T-helper 9 cell (primary cell): Measurements from ENCODE around the gene CHD5.
A peak's percentile ranks its signal among the peaks of the same experiment; 100 is the strongest.

Source experiments
- DNase-seq: peaks from one replicate; pipeline ENCODE4 v3.0.0-alpha.2; 2020

The CHD5 gene

DNA sequence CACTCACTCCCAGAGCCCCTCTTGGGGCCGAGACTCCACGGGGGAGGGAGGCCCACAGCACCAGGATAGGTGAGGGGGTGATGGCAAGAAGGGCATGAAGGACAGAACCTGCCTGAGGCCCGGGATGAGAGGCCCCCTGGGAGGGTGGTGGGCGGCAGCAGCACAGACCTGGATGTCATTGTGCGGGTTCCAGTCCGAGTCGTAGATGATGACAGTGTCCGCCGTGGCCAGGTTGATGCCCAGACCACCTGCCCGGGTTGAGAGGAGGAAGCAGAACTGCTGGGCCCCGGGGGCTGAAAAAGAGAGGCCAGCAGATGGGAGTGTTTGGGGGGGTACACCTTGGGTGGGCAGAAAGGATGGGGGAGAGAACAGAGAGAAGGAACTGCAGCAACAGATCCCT is 50.1 kb downstream of the CHD5 start:
- no peak for DNase-seq

DNA sequence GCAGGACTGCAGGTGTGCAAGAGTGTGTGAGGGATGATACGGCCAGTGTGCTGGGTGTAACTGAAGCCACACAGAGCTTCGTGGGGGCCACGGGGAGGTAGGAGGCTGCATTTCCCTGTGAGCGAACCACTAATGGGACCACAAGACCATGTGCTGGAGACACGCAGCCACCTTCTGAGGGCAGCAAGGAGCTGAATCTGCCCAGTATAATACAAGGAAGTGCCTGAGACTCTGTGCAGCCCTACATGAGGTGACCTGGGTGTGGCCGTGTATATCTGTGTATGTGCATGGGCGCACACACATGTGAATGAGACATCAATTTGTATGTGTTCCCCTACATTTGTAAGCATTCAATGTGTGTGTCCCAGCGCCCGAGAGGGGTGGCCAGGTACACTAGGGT is 50.8 kb downstream of the CHD5 start:
- DNase-seq = no peak

DNA sequence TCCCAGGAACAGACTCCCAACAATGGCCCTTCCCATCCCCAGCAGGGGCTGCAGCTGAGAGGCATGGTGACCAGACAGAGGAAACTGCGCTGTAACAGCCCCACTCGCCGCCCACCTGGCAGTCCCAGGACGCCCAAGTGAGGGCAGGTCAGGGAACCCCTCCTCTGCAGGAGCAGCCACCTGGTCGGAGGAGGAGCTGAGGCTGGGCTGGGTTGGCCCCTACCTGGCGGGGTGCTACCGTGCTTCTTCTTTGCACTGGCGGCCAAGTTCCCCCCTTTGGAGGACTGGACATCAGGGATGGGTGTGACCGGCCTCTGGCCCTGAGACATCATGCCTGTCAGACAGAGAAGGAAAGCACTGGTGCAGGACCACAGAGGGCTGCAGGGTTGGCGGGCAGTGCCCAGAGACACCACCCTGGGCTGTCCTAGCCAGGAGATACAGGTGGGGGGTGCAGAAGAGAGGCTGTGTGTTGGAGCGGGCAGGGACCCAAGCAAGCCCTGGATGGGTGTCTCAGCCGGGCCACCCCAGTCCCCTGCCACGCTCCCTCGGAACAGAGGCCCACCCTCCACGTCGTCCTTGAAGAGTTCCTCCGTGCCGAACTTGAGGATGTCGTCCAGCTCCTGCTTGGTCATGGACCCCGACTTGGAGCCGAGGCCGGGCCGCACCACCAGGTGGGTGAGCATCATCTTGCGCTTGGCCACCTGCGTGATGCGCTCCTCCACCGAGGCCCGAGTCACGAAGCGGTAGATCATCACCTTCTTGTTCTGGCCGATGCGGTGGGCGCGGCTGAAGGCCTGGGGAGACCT is 51.6 kb downstream of the CHD5 start:
- DNase-seq = no peak

DNA sequence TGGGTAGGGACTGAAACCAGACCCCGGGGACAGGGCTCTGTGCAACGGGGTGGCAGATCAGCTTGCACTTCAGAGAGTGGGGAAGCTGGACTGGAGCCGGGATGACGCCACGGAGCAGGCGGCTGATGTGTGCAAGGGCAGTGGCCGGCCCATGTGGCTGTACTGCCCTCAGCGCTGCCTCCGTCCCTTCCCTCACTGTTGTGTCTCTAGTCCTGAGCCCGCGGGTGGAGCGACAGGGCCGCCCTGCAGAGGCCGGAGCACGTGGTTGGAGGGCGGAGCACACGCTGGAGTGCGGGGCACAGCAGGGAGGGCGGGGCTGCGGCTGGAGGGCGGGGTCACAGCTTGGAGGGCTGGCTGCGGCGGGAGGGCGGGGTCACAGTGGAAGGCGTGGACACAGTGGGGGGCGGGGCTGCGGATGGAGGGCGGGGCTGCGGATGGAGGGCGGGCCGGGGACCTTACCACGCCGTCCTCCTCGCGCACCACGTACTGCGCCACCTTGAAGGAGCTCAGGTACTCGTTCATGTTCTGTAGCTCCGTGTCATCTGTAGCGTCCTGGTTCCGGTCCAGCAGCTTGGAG is 52.4 kb downstream of the CHD5 start:
- peak; percentile 77 for DNase-seq

GRCh38 chr1:6126521-6127067 is 53.5 kb downstream of the CHD5 start:
- DNase-seq = no peak

DNA sequence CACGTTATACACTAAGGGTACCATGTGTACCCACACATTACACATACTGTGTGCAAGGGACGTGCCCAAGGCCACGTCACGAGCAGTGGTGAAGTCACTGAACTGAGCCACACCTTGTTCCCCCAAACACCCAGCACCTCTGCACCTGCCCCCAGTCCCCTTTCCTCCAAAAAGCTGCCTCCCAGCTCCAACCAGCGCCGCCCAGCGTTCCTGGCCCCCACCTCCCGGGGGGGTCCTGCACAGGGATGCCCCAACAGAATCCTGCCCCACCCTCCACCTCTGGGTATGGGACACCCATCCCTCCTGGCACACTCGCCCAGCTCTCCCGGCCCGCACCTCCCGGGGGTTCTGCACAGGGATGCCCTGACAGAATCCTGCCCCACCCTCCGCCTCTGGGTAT is 54.1 kb downstream of the CHD5 start:
- DNase-seq = no peak

GRCh38 chr1:6125366-6125765 is 54.8 kb downstream of the CHD5 start:
- DNase-seq = no peak

DNA sequence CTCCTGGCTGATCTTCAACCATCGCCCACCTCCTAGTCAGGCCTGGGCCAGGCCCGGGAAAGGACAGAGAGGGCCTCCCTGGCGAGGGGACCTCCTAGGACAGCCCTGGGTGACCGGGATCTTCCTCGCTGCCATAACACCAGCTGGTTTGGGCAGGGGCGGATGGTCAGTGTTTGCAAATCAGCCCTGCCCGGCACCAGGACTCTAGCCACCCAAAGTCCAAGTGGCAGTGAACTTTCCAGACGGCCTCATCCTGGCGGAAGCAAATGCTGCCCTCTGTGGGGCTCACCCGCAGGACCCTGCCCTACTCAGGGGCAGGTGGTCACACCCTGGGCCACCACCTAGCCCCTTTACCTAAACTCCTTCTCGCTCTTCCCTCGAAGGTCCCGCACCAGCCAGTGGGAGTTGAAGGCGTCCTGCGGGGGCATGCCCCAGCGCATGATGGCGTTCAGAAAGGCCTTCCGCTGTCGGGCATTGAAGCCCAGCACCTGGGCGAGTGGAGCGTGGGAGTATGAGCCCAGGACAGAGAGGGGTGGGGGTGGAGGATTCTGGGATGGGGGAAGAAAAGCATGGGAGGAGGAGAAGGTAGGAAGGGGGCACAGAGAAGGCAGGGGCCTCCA is 55.3 kb downstream of the CHD5 start:
- no peak for DNase-seq

- DNase-seq = no peak
Measured at GRCh38 chr1:6124341-6124740, 55.8 kb downstream of the CHD5 start.

DNA sequence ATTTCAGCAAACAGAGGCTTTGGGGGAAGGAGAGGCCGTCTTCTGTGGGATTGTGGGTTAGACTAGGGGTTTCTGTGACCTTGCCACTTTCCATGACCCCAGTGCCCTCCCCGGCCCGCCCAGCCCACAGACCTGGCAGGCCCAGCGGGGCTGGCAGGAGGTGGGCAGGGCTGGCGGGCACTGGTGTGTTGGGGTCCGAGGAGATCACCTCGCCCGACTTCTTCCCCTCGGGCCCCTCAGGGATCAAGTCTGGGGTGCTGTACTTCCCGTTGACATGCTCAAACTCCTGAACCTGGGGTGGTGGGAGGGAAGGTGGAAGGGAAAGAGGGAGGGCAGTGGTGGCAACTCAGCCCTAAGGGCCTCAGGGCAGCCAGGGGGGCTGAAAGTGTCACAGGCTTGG is 56.3 kb downstream of the CHD5 start:
- DNase-seq = no peak

DNA sequence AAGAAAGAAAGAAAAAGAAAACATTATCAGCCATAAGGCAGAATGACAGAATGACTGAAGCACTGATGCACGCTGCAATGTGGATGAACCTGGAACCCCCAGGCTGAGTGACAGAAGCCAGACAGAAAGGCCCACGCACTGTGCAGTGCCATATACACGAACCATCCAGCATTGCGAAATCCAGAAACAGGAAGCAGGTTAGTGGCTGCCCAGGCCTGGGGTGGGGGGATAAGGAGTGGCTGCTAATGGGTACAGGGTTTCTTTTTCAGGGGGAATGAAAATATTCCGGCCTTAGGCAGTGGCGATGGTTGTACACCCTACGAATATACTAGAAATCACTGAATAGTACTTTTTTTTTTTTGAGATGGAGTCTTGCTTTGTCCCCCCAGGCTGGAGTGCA is 57.0 kb downstream of the CHD5 start:
- DNase-seq = no peak

- no peak for DNase-seq
Measured at GRCh38 chr1:6121651-6122370, 58.3 kb downstream of the CHD5 start.

GRCh38 chr1:6121021-6121421 is 59.1 kb downstream of the CHD5 start:
- DNase-seq = no peak

DNA sequence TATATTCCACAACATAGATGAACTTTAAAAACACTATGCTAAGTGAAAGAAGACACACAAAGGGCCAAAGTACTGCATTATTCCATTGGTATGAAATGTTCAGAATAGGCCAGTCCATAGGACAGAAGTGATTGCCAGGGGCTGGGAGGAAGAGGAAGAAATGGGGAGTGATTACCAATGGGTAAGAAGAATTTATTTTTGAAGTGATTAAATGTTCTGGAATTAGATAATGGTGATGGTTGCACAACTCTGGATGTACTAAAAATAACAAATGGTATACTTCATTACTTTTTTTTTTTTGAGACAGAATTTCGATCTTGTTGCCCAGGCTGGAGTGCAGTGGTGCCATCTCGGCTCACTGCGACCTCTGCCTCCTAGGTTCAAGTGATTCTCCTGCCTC is 61.7 kb downstream of the CHD5 start:
- DNase-seq = no peak

DNA sequence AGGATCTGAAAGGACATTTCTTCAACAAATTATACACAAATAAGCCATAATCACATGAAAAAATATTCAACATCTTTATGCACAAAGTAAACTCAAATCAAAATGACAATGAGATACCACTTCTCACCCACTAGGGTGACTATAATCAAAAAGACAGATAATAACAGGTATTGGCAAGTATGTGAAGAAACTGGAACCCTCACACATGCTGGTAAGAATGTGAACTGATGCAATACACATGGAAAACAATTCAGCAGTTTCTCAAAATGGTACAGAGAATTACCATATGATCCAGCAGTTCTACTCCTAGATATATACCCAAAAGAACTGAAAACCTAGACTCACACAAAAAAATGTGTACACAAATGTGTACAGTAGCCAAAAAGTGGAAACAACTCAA is 62.5 kb downstream of the CHD5 start:
- DNase-seq = no peak

DNA sequence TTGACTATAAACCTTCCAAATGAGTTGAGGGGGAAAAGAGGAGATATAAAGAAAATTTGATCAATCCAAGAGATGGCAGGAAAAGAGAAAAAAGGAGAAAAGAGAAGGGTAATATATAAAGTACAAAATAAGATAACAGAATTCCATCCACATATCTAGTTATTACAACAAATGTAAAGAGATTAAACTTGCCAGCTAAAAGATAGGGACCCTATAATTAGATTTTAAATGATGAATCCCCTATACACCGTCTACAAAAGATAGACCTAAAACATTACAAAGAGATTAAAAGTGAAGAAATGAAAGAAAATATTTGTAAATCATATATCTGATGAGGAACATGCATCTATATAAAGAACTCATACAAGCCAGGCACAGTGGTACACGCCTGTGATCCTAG is 63.1 kb downstream of the CHD5 start:
- no peak for DNase-seq

- no peak for DNase-seq
Measured at GRCh38 chr1:6116137-6116536, 64.0 kb downstream of the CHD5 start.

GRCh38 chr1:6113745-6114144 is 66.4 kb downstream of the CHD5 start:
- DNase-seq = no peak

GRCh38 chr1:6113116-6113515 is 67.0 kb downstream of the CHD5 start:
- DNase-seq = no peak

DNA sequence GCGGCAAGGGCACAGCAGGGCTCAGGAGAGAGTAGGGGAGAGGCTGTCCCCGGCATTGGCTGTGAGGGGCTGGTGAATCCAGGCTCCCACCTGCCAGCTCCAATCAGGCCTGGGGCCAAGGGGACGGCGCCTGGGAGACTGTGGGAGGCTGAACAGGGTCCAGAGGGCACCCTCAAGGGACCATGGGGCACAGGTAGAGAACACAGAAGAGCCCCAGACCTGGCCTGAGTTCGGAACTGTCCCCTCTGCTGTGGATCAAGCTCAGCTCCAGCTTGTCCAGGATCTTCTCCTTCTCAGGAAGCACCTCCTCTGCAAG is 67.5 kb downstream of the CHD5 start:
- DNase-seq = no peak

- DNase-seq = no peak
Measured at GRCh38 chr1:6111991-6112689, 68.0 kb downstream of the CHD5 start.

GRCh38 chr1:6111571-6111970 is 68.5 kb downstream of the CHD5 start:
- no peak for DNase-seq

DNA sequence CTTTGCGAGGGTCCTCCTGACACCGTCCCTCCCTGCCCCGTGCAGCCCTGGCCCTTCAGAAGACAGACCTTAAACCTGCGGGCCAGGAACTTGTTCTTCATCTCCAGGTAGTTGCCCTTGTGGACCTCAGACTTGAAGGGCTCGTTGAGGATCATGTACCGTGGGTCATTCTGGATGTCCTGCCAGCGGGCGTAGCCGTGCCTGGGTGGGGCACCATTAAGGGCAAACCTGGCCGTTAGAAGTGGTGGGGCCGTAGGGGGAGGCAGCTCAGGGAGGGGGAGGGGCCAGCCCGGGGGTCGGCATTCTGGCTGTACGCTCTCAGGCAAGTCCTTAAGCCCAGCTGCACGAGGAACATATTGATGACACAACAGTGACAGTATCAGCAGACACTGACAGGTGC is 69.8 kb downstream of the CHD5 start:
- DNase-seq = no peak
